AG09309 (cell line): ENCODE results near the gene GNAZ.

Experiments
- DNase-seq: peaks from one replicate; pipeline ENCODE4 v3.0.0-alpha.2; 2010; ENCODE audit warnings: low read depth
- H3K4me3 ChIP-seq: 2 replicates; pipeline ENCODE4 v1.5.1; 2011; ENCODE audit warnings: mild to moderate bottlenecking, low read depth, low read length, moderate library complexity; ENCODE audit not compliant: control insufficient read depth
- TF ChIP-seq, protein P1 (sequence below): IDR thresholded peaks from 2 replicates; pipeline ENCODE4 v1.5.1; 2011; ENCODE audit warnings: mild to moderate bottlenecking, low read depth, low read length, inconsistent platforms; ENCODE audit not compliant: insufficient read depth, control insufficient read depth; ENCODE audit errors: missing control alignments

Gene GNAZ

DNA sequence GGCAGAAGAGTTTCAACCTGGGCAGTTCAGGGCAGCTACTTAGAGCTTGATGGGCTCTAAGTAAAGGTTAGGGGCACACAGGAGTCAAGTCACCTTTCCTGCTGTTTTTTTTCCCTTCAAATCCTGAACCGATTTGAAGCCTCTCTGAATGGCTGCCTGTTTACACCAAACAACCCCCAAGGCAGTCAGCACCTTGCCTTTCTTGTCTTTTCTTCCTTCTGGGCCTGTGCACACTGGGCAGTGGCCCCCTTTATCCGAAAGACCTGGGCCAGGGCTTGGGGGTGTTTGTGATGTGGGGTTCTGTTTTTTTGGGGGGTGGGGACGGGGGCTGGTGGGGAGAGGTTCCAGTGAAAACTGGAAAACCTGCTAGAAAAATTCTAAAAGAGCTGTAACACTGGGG lies 67.1 kb downstream of the GNAZ start:
- H3K4me3 ChIP-seq = no peak overlapping the region
- DNase-seq = no peak
- TF ChIP-seq, protein P1, sequence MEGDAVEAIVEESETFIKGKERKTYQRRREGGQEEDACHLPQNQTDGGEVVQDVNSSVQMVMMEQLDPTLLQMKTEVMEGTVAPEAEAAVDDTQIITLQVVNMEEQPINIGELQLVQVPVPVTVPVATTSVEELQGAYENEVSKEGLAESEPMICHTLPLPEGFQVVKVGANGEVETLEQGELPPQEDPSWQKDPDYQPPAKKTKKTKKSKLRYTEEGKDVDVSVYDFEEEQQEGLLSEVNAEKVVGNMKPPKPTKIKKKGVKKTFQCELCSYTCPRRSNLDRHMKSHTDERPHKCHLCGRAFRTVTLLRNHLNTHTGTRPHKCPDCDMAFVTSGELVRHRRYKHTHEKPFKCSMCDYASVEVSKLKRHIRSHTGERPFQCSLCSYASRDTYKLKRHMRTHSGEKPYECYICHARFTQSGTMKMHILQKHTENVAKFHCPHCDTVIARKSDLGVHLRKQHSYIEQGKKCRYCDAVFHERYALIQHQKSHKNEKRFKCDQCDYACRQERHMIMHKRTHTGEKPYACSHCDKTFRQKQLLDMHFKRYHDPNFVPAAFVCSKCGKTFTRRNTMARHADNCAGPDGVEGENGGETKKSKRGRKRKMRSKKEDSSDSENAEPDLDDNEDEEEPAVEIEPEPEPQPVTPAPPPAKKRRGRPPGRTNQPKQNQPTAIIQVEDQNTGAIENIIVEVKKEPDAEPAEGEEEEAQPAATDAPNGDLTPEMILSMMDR = no peak

DNA sequence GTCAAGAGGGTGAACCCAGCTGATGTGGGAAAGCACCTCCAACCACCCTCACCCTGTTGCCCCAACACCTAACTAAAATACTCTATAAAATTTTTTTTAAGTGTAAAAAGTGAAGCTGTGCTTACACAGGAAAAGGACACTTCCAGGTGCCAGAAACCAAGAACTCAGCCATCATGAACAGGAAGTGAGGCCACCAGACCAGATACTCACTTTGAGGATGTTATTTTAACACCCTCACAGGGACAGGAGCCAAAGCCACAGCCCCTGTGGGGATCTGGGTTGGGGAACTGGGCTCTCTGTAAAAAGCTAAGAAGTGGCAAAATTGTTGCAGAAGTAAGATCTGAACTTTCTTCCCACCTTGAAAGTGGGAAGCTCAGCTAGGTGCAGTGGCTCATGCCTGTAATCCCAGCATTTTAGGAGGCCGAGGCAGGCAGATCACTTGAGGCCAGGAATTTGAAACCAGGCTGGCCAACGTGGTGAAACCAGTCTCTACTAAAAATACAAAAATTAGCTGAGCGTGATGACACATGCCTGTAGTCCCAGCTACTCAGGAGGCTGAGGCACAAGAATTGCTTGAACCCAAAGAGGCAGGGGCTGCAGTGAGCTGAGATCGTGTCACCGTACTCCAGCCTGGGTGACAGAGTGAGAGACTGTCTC lies 67.7 kb downstream of the GNAZ start:
- no peak for DNase-seq

DNA sequence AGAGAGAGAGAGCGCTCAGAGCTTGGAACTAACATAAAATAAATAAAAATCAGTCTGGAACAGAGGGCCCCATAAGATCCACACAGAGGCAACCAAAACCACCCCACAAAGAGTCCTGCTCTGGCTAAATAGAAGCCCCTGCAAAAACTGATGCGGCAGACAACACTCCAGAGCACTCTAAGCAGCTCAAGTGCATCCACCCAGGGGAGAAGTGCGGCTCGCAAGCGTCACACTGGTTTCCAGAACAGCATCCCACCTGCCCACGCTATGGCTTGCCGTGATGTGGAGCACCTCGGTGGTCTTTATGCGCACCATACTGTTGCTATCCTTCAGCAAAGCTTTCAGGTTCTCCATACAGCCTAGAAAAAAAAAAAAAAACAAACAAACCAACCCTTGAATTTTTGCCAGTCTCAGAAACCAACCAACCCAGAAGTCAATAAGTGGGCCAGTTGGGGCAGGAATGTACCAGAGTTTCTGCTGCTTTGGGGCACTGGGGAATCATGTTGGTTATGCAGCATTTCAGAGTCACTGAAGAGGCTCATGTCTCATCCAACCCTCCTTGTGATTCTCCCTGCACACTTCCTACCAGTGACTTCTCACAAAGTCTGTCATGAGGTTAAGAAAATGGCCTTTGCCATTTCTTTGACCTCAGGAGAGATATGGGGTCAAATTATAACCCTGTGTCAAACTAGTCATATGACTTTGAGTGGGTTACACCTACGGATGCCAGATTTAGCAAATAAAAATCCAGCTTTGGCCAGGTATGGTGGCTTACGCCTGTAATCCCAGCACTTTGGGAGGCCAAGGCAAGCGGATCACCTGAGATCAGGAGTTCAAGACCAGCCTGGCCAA lies 68.5 kb downstream of the GNAZ start:
- TF ChIP-seq, protein P1 = no peak
- DNase-seq = no peak
- no peak overlapping the region for H3K4me3 ChIP-seq

More for the DNA sequence above, 67.7 kb downstream of the GNAZ start:
- TF ChIP-seq, protein P1 = no peak
- H3K4me3 ChIP-seq = no peak overlapping the region

DNA sequence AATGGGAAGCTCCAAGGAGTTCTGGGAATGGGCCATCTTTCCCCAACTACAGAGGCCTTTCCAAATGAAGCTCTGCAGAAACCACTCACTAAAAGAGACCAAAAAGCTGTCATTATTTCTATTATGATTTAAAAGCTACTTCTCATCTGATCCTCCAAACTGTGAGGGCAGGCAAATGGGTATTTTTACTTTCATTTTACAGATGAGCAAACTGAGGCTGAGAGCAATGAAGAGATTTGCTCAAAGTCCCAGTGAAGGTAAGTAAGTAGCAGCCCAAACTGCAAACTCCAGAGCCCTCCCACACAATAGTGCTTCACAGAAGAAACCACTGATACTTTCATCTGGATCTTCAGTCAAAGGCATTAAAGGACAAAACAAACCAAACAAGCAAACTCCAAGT lies 70.1 kb downstream of the GNAZ start:
- no peak overlapping the region for H3K4me3 ChIP-seq
- TF ChIP-seq, protein P1 = no peak
- DNase-seq = no peak

DNA sequence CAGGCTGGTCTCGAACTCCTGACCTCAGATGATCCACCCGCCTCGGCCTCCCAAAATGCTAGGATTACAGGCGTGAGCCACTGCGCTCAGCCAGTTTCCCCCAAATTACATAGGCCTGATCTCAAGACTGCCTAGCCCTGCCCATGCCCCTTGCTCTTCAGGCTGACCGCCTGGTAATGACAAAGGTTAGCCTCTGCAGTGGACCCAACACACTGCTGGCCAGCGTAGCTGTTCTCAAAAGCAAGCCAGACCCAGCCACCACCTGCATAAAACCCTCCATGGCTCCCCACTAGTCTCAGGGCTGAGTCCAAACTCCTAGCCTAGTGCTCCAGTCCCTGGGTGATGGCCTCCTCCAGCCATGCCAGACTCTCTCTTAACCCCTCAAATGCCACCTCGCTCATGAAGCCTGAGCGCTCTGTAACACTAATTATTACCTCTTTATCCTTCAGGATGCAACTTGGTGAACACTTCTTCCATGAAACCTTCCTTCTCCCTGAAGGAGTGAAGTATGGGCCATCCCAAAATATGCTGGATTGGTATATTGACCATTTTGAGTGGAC lies 72.3 kb downstream of the GNAZ start:
- TF ChIP-seq, protein P1 = no peak
- no peak for DNase-seq
- no peak overlapping the region; the same call in 1 of the 2 replicates for H3K4me3 ChIP-seq

DNA sequence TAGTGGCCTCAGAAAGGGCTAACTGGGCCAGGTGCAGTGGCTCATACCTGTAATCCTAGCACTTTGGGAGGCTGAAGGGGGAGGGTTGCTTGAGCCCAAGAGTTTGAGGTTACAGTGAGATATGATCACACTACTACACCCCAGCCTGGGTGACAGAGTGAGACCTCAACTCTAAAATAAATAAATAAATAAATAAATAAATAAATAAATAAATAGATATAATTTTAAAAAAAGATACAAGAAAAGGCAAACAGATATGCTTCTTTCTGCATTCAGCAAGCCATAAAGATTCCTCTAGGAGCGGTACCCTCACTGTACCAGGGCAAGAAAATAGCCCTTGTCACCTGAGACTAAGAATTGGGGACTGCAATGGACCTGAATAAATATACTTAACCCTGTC lies 72.8 kb downstream of the GNAZ start:
- DNase-seq = no peak
- TF ChIP-seq, protein P1 = no peak
- no peak overlapping the region for H3K4me3 ChIP-seq
